Smooth muscle cell (in vitro differentiated cells): Measurements from ENCODE around the gene SLC25A26. TPM values are rescaled to one million over a fixed set of nuclear protein-coding genes. Genes with fewer than 3 reads are reported as not detected.
"Not testable (repeated sequence)": the region's sequence is repeated elsewhere in the genome, so short reads cannot be mapped to it uniquely, and the experiment has no call there.

ENCODE experiments used
- DNase-seq: peaks from one replicate; lab custom pipeline; 2025; ENCODE audit not compliant: unreplicated experiment; lab: John Stamatoyannopoulos, UW
- H2AFZ ChIP-seq: fragments of 200-600 bp; sonication (generic); 2 replicates; pipeline ENCODE4 v1.6.0; 2016; ENCODE audit warnings: antibody characterized with exemption, low read depth, mild to moderate bottlenecking
- H3F3A ChIP-seq: fragments of 200-600 bp; sonication (generic); 2 replicates; pipeline ENCODE4 v1.6.0; 2017; ENCODE audit warnings: antibody characterized with exemption, low read depth
- H3K27ac ChIP-seq: fragments of 200-600 bp; sonication (generic); 2 replicates; pipeline ENCODE4 v1.5.1; 2016; ENCODE audit warnings: low read depth, mild to moderate bottlenecking
- H3K27me3 ChIP-seq: fragments of 200-600 bp; sonication (generic); 2 replicates; pipeline ENCODE4 v1.6.1; 2016; ENCODE audit warnings: low read depth, mild to moderate bottlenecking
- H3K36me3 ChIP-seq: fragments of 200-600 bp; sonication (generic); 2 replicates; pipeline ENCODE4 v1.5.1; 2016; ENCODE audit warnings: low read depth
- H3K4me1 ChIP-seq: fragments of 200-600 bp; sonication (generic); 2 replicates; pipeline ENCODE4 v1.5.1; 2016; ENCODE audit warnings: low read depth
- H3K4me2 ChIP-seq: fragments of 200-600 bp; sonication (generic); 2 replicates; pipeline ENCODE4 v1.6.0; 2016; ENCODE audit warnings: mild to moderate bottlenecking
- H3K4me3 ChIP-seq: fragments of 200-600 bp; sonication (generic); 2 replicates; pipeline ENCODE4 v1.5.1; 2016; ENCODE audit warnings: mild to moderate bottlenecking
- H3K79me2 ChIP-seq: fragments of 200-600 bp; sonication (generic); 2 replicates; pipeline ENCODE4 v1.6.0; 2016; ENCODE audit warnings: low read depth, mild to moderate bottlenecking
- H3K9ac ChIP-seq: fragments of 200-600 bp; sonication (generic); 2 replicates; pipeline ENCODE4 v1.6.0; 2016; ENCODE audit warnings: low read depth
- H3K9me3 ChIP-seq: fragments of 200-600 bp; sonication (generic); replicated peaks from 2 replicates; pipeline ENCODE4 v1.5.1; 2016; ENCODE audit warnings: low read depth
- H4K20me1 ChIP-seq: fragments of 200-600 bp; sonication (generic); 2 replicates; pipeline ENCODE4 v1.6.0; 2016; ENCODE audit warnings: low read depth
- WGBS: methylation state at CpG from one replicate; pipeline ENCODE4 v1.1.7; 2016; ENCODE audit warnings: low lambda C conversion rate; 5-methylcytosine and 5-hydroxymethylcytosine counted together
- polyA plus RNA-seq: library from polyadenylated mRNA; unstranded; fragments of >200 nt; fragmentation: Nextera tagmentation; extraction: Ambion mirVana; gene quantifications from 2 replicates; pipeline ENCODE4 v1.2.1, GENCODE V29; 2016
- total RNA-seq: library from RNA; depleted of rRNA; stranded (reverse); fragments of >200 nt; gene quantifications from 2 replicates; pipeline ENCODE4 v1.2.3, GENCODE V29; 2014
- TF ChIP-seq, protein P1 (sequence below): fragments of 200-600 bp; sonication (generic); IDR thresholded peaks from 2 replicates; pipeline ENCODE4 v1.5.1; 2017; ENCODE audit warnings: borderline replicate concordance, mild to moderate bottlenecking, antibody characterized with exemption; ENCODE audit not compliant: insufficient read depth, poor library complexity, severe bottlenecking

Gene SLC25A26
- total and polyA plus RNA-seq, 2 experiments from 2014 or later, result 8.9 to 18.9 TPM

GRCh38 chr3:66419036-66419435 lies 198.2 kb downstream of the SLC25A26 start:
- WGBS, result 94% methylated on average over 14 of the region's 14 CpGs
- H3K4me1 ChIP-seq, result peaks cover 18% of the 10 kb centered on the region
- H3K4me3 ChIP-seq, result no peak overlapping the region
- H2AFZ ChIP-seq, result no peak overlapping the region
- no peaks in the 10 kb centered on the region for H3K9me3 ChIP-seq
- TF ChIP-seq, protein P1, sequence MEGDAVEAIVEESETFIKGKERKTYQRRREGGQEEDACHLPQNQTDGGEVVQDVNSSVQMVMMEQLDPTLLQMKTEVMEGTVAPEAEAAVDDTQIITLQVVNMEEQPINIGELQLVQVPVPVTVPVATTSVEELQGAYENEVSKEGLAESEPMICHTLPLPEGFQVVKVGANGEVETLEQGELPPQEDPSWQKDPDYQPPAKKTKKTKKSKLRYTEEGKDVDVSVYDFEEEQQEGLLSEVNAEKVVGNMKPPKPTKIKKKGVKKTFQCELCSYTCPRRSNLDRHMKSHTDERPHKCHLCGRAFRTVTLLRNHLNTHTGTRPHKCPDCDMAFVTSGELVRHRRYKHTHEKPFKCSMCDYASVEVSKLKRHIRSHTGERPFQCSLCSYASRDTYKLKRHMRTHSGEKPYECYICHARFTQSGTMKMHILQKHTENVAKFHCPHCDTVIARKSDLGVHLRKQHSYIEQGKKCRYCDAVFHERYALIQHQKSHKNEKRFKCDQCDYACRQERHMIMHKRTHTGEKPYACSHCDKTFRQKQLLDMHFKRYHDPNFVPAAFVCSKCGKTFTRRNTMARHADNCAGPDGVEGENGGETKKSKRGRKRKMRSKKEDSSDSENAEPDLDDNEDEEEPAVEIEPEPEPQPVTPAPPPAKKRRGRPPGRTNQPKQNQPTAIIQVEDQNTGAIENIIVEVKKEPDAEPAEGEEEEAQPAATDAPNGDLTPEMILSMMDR, result no peak
- H3K36me3 ChIP-seq, result no peaks in the 10 kb centered on the region
- H3K27me3 ChIP-seq, result no peaks in the 10 kb centered on the region
- no peak overlapping the region for H3K9ac ChIP-seq
- H3K27ac ChIP-seq, result no peak overlapping the region
- no peaks in the 10 kb centered on the region for H4K20me1 ChIP-seq
- H3F3A ChIP-seq, result peaks cover 6% of the 10 kb centered on the region
- DNase-seq, result no peak
- H3K4me2 ChIP-seq, result no peak overlapping the region
- peaks cover 12% of the 10 kb centered on the region for H3K79me2 ChIP-seq

DNA sequence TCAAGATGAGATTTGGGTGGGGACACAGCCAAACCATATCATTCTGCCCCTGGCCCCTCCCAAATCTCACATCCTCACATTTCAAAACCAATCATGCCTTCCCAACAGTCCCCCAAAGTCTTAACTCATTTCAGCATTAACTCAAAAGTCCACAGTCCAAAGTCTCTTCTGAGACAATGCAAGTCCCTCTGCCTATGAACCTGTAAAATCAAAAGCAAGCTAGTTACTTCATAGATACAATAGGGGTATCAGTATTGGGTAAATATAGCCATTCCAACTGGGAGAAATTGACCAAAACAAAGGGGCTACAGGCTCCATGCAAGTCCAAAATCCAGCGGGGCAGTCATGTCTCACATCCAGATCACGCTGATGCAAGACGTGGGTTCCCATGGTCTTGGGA lies 200.3 kb downstream of the SLC25A26 start:
- DNase-seq, H3K4me2 ChIP-seq, H3K36me3 ChIP-seq, H2AFZ ChIP-seq, H3K9me3 ChIP-seq, H3K27ac ChIP-seq, H3K27me3 ChIP-seq, H4K20me1 ChIP-seq, H3K9ac ChIP-seq, H3K4me3 ChIP-seq, H3F3A ChIP-seq: not testable (repeated sequence)
- peaks cover 18% of the 10 kb centered on the region for H3K4me1 ChIP-seq
- H3K79me2 ChIP-seq, result peaks cover 17% of the 10 kb centered on the region
- WGBS, result 100% methylated on average over 3 of the region's 3 CpGs

DNA sequence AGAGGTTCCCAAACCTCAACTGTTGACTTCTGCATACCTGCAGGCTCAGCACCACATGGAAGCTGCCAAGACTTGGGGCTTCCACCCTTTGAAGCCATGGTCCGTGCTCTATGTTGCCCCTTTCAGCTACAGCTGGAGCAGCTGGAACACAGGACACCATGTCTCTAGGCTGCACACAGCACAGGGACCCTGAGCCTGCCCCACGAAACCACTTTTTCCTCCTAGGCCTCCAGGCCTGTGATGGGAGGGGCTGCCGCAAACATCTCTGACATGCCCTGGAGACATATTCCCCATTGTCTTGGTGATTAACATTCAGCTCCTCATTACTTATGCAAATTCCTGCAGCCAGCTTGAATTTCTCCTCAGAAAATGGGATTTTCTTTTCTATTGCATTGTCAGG lies 201.1 kb downstream of the SLC25A26 start:
- not testable (repeated sequence) for H3K4me2 ChIP-seq, H2AFZ ChIP-seq, H3K36me3 ChIP-seq, H3F3A ChIP-seq, H4K20me1 ChIP-seq, H3K27me3 ChIP-seq, H3K4me3 ChIP-seq, H3K9ac ChIP-seq, H3K27ac ChIP-seq, DNase-seq, H3K9me3 ChIP-seq
- Histone ChIP-seq H3K4me1 (peaks cover 12% of the 10 kb centered on the region), H3K79me2 (peaks cover 24% of the 10 kb centered on the region)
- WGBS, result 99% methylated on average over 3 of the region's 3 CpGs

GRCh38 chr3:66423791-66424190 lies 203.0 kb downstream of the SLC25A26 start:
- no peaks in the 10 kb centered on the region for H3K27me3 ChIP-seq
- no peaks in the 10 kb centered on the region for H3K9me3 ChIP-seq
- peak overlapping the region; percentile 78 for H3K27ac ChIP-seq

More at GRCh38 chr3:66423791-66424190, 203.0 kb downstream of the SLC25A26 start:
- TF ChIP-seq, protein P1, result no peak
- Histone ChIP-seq H2AFZ (no peak overlapping the region), H4K20me1 (no peaks in the 10 kb centered on the region), H3K4me3 (no peak overlapping the region), H3F3A (peaks cover 8% of the 10 kb centered on the region), H3K36me3 (no peaks in the 10 kb centered on the region), H3K9ac (no peak overlapping the region), H3K4me2 (peak overlapping the region; percentile 18), H3K4me1 (no peaks in the 10 kb centered on the region), H3K79me2 (peaks cover 29% of the 10 kb centered on the region)
- DNase-seq, result no peak
- 21% methylated on average over 3 of the region's 3 CpGs for WGBS
